Thoracic aorta (tissue), 2 donors: ENCODE measurements around the gene INTS1. TPM values are rescaled to one million over a fixed set of nuclear protein-coding genes. Genes with fewer than 3 reads are reported as not detected.

Source experiments
- ATAC-seq: fragments of 150-250 bp; one replicate; pipeline ENCODE4 v1.8.0; 2017; ENCODE audit warnings: low read depth; ENCODE audit not compliant: insufficient number of reproducible peaks, low FRiP score
- DNase-seq: peaks from one replicate; pipeline ENCODE4 v3.0.0-alpha.2; 2020; ENCODE audit warnings: low spot score
- H3K27ac ChIP-seq, 2 donors: fragments of 200-600 bp; sonication (generic); 1 replicate in 1 of 2; 2 replicates in 1 of 2; pipeline ENCODE4 v1.5.1; 2016; ENCODE audit warnings: mild to moderate bottlenecking in 2 of 2, moderate library complexity in 2 of 2
- H3K27me3 ChIP-seq: fragments of 200-600 bp; sonication (generic); replicated peaks from 2 replicates; pipeline ENCODE4 v1.6.0; 2016; ENCODE audit warnings: mild to moderate bottlenecking; ENCODE audit not compliant: insufficient read depth
- H3K36me3 ChIP-seq: fragments of 200-600 bp; sonication (generic); one replicate; pipeline ENCODE4 v1.5.1; 2016
- H3K4me1 ChIP-seq, 2 donors: fragments of 200-600 bp; sonication (generic); 1 replicate in 1 of 2; 2 replicates in 1 of 2; pipeline versions ENCODE4 v1.5.1 to v1.6.0; 2016; ENCODE audit warnings: low read depth in 2 of 2, mild to moderate bottlenecking in 1 of 2; ENCODE audit not compliant: control insufficient read depth in 1 of 2
- H3K4me3 ChIP-seq: fragments of 200-600 bp; sonication (generic); 2 replicates; pipeline ENCODE4 v1.5.1; 2016; ENCODE audit warnings: mild to moderate bottlenecking
- H3K9me3 ChIP-seq: fragments of 200-600 bp; sonication (generic); 2 replicates; pipeline ENCODE4 v1.5.1; 2016
- total RNA-seq, 2 donors: library from RNA; depleted of rRNA; stranded (reverse); fragments of >200 nt; gene quantifications; one replicate each; pipeline versions ENCODE4 v1.1.0 to v1.2.3, GENCODE V29; 2016
- TF ChIP-seq, protein P1 (sequence below): fragments of 200-600 bp; sonication (generic); IDR thresholded peaks from one replicate; pipeline ENCODE4 v1.5.1; 2019; ENCODE audit warnings: antibody characterized with exemption

The INTS1 gene
- total RNA-seq, 2 donors from 2014 or later, result 59.8 to 89.6 TPM

DNA sequence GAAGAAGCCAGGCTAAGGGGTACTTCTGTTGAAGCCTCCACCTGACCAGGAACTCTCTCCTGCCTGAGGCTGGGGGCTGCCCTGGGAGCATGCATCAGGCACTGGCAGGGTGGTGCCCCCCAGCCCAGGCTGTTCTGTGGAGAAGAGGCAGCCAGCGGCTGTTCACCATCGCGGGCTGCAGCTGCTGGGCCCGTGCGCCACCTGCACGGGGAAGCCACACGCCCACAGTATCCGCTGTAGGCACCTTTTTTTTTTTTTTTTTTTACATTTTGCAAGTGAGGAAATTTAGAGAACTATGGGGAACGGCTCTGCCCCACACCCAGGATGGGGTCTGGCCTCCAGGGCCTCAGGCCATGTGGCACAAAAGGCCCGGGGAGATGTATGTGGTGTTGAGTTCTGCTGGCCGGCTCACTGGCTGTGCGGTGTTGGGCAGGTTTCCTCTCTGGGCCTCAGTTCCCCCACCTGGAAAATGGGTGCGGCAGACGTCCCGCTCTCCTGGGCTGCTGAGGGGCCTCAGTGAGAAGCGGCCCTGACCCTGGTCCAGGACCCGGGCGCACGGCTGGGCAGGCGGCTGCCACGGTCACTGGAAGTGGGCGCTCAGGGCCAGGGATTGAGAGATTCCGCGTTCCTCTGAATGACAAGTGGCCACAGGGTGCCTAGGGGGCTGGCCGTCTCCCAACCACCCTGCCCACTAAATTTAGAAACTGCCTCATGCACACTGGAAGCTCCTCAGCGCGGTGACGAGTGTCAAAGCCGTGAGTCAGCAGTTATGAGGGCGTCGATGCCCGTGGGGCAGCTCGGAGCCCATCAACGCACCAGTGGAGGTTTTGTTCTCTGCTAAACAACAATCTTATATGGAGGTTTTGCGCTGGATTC is 8.8 kb upstream of the INTS1 start:
- ATAC-seq (peak; percentile 96), DNase-seq (peak; percentile 83)
- Histone ChIP-seq H3K27me3 (no peaks in the 10 kb centered on the region), H3K36me3 (no peaks in the 10 kb centered on the region), H3K27ac (peak overlapping the region; percentile 99 to 100), H3K4me3 (peak overlapping the region; percentile 75), H3K9me3 (no peaks in the 10 kb centered on the region), H3K4me1 (peaks cover 13 to 22% of the 10 kb centered on the region in 2 donors)
- TF ChIP-seq, protein P1, sequence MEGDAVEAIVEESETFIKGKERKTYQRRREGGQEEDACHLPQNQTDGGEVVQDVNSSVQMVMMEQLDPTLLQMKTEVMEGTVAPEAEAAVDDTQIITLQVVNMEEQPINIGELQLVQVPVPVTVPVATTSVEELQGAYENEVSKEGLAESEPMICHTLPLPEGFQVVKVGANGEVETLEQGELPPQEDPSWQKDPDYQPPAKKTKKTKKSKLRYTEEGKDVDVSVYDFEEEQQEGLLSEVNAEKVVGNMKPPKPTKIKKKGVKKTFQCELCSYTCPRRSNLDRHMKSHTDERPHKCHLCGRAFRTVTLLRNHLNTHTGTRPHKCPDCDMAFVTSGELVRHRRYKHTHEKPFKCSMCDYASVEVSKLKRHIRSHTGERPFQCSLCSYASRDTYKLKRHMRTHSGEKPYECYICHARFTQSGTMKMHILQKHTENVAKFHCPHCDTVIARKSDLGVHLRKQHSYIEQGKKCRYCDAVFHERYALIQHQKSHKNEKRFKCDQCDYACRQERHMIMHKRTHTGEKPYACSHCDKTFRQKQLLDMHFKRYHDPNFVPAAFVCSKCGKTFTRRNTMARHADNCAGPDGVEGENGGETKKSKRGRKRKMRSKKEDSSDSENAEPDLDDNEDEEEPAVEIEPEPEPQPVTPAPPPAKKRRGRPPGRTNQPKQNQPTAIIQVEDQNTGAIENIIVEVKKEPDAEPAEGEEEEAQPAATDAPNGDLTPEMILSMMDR, result no peak

DNA sequence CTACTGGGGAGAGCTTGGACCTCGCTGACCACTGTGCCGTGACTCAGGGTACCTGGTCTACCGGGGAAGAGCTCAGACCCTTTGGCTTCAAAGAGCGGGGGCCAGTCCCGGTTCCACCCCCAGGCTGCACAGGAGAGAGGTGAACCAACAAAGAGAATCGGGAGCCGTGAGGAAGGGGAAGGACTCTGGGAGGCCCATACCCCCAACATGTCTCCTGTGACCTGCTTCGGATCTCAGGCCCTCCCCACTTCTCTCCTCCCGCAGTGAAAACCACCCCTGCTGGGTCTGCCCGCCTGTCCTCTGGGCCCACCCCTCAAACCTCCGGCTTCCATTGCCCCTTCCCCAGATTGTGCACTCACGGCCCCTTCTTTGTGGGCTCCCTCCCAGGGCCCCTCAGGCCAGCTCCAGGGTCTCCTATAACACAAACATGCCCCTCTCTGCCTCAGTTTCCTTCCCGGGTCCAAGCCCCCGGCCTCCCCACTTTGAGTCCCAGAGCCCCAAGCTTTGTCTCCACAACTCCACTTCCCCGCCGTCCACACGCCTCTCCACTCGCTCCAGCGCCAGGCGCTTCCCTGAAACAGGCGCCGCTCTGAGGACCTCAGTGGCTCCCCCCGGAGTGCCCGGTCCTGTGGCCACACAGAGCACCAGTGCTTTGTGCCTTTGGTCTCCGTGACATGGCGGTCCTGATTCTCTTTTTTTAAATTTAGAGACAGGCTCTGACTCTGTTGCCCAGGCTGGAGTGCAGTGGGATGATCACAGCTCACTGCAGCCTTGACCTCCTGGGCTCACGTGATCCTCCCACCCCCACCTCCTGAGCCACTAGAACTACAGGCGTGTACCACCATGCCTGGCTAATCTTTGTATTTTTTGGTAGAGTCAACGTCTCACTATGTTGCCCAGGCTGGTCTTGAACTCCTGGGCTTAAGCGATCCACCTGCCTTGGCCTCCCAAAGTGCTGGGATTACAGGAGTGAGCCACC is 7.5 kb upstream of the INTS1 start:
- H3K27ac ChIP-seq, result peak overlapping the region in 1 of 2 donors; percentile 100
- H3K4me1 ChIP-seq, result peaks cover 16 to 26% of the 10 kb centered on the region in 2 donors
- H3K9me3 ChIP-seq, result no peaks in the 10 kb centered on the region
- DNase-seq, result no peak
- no peak for ATAC-seq
- no peaks in the 10 kb centered on the region for H3K27me3 ChIP-seq
- TF ChIP-seq, protein P1, result no peak
- no peak overlapping the region for H3K4me3 ChIP-seq
- H3K36me3 ChIP-seq, result no peaks in the 10 kb centered on the region

- TF ChIP-seq, protein P1, result no peak
- Histone ChIP-seq H3K27ac (no peak overlapping the region), H3K4me3 (no peak overlapping the region), H3K36me3 (no peaks in the 10 kb centered on the region), H3K27me3 (no peaks in the 10 kb centered on the region), H3K9me3 (no peaks in the 10 kb centered on the region), H3K4me1 (peaks cover 17 to 27% of the 10 kb centered on the region in 2 donors)
- ATAC-seq (no peak), DNase-seq (no peak)
Measured at GRCh38 chr7:1510780-1511154, 6.6 kb upstream of the INTS1 start.

- H3K9me3 ChIP-seq, result no peaks in the 10 kb centered on the region
- no peaks in the 10 kb centered on the region for H3K36me3 ChIP-seq
- no peak for DNase-seq
- peaks cover 15 to 23% of the 10 kb centered on the region in 2 donors for H3K4me1 ChIP-seq
- TF ChIP-seq, protein P1, result no peak
- no peak for ATAC-seq
- H3K27me3 ChIP-seq, result no peaks in the 10 kb centered on the region
- no peak overlapping the region for H3K27ac ChIP-seq
- H3K4me3 ChIP-seq, result no peak overlapping the region
Measured at GRCh38 chr7:1509226-1509625, 5.0 kb upstream of the INTS1 start.

- ATAC-seq, result no peak
- DNase-seq, result no peak
- Histone ChIP-seq H3K9me3 (no peaks in the 10 kb centered on the region), H3K27ac (no peak overlapping the region), H3K4me1 (peaks cover 10 to 19% of the 10 kb centered on the region in 2 donors), H3K27me3 (no peaks in the 10 kb centered on the region), H3K36me3 (no peaks in the 10 kb centered on the region), H3K4me3 (no peak overlapping the region)
- TF ChIP-seq, protein P1, result no peak
Measured at GRCh38 chr7:1508277-1508758, 4.1 kb upstream of the INTS1 start.
